Vagina (tissue), 2 donors: ENCODE data around the gene TPX2.

Experiments used
- CTCF ChIP-seq, 3 experiments: fragments of 450-650 bp in 2 of 3; fragments of 200-600 bp in 1 of 3; sonication (generic) in 1 of 3; IDR thresholded peaks; one replicate each; pipeline ENCODE4 v1.5.1; 2017 to 2019; ENCODE audit warnings: antibody characterized with exemption in 3 of 3, mild to moderate bottlenecking in 2 of 3, moderate library complexity in 2 of 3
- POLR2A ChIP-seq, 2 donors: fragments of 450-650 bp; IDR thresholded peaks; one replicate each; pipeline ENCODE4 v1.6.1; 2017; ENCODE audit warnings: antibody characterized with exemption in 2 of 2, mild to moderate bottlenecking in 2 of 2, moderate library complexity in 2 of 2

DNA sequence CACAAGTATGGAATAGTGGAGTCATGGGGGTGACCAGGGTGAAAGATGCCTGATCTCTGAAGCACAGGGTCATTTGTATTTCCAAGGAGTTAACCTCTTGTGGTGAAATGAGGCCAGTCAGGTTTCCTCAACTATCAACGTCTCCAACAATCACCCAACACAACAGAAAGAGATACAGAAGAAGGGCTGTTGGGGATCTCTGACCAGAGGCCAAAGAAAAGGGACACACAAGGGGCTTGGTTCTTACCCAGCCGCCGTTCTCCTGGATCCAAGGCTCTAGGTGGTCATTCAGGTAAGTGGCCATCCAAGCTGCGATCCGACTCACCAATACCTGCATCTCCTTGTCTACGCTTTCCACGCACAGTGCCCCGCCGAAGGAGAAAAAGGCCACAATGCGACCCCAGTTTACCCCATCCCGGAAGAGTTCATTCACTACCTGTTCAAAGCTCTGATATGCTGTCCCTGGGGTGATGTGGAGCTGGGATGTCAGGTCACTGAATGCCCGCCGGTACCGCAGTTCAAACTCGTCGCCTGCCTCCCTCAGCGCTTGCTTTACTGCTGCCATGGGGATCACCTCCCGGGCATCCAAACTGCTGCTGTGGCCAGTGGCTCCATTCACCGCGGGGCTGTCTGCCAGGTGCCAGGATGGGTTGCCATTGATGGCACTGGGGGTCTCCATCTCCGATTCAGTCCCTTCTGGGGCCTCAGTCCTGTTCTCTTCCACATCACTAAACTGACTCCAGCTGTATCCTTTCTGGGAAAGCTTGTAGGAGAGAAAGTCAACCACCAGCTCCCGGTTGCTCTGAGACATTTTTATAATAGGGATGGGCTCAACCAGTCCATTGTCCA is 17.5 kb upstream of the TPX2 start:
- TF ChIP-seq CTCF (IDR thresholded peaks at IDR 0.05) (no peak), POLR2A (IDR thresholded peaks at IDR 0.05) (no peak)
